GM19328 (cell line): ENCODE data around the gene SPSB3.
A peak's percentile ranks its signal among the peaks of the same experiment; 100 is the strongest.

ENCODE experiments used
- ATAC-seq: cut with Tn5 transposase; IDR thresholded peaks from one replicate; pipeline ENCODE4 v1.9.1; 2021; ENCODE audit warnings: mild to moderate bottlenecking, moderate library complexity; ENCODE audit not compliant: unreplicated experiment

The SPSB3 gene

DNA sequence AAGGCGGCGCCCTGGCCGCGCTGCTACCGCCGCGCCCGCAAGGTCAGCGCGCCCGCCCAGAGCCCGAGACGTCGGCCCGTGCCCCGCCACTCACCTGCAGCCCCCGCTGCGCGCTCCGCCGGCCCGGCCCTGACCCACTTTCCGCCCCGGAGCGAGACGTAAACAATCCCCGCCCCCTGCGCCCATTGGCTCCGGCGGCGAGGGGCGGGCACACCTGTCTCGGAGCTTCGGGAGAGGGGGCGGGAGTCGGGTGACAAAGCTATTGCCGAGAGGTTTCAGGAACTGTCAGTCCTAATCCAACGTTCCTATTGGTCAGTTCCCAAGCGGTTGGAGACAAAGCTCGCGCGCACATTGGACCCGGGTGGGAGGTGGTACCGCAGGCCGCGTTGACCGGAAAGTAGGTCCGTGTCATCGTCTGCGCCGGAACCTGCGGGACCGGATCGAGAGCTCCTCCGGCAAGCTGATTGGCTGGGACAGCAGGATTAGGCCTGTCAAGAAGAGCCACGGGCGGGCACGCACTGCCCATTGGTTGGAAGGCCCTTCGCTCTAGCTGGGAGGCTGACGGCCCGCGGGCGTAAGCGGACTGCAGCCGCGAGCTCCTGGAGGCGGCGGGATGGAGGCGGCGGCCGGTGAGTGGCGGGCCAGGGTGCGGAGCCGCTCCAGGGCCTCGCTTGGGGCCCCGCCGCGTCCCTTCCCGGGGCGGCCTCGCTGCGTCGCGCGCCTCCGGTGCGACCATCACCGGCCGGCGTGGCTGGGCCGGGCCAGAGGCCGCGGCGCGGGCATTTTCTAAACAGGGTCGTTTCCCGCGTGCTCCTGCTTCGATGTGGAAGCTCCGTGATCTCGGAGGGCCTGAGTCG is at the start of gene SPSB3, which contains the start of gene NUBP2:
SPSB3 (minus strand) TSS at position 164 of the 857 bp plus-strand sequence. CDS start 1,088 bp downstream, outside the sequence.
NUBP2 (plus strand) TSS at position 553 of the 857 bp plus-strand sequence; CDS start at position 614, 61 bp downstream.
- peak; percentile 79 for ATAC-seq

DNA sequence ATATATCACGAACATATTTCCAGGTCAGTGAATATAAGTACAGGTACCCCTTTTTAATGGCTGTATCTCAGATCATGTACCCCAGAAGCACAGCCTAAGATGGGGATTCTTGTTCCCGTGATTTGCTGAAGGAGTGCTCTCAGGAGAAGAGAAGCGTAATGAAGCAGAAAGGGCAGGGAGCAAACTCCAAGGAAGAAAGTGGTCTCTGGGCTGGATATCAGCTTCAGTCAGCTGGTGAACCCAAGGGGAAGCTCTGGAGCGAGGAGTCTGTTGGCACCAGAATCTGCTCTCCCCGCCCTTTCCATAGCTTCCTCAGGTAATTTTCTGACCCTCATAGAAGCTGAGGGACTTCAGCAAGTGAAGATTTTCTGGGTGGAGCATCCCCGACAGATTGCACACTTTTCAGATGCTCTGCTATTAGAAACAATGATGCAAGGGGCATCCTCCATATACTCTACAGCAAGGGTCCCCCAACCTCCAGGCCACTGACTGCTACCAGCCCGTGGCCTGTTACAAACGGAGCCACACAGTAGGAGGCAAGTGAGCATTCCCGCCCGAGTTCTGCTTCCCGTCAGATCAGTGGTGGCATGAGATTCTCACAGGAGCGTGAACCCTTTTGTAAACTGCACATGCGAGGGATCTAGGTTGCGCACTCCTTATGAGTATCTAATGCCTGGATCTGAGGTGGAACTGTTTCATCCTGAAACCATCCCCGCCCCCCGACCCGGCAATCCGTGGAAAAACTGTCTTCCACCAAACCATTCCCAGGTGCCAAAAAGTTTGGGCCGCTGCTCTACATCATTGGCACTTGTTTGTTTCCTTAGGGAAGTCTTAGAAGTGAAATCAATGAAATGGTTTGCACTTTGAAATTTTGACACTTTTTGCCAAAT is 49.1 kb upstream of the SPSB3 start:
- no peak for ATAC-seq

DNA sequence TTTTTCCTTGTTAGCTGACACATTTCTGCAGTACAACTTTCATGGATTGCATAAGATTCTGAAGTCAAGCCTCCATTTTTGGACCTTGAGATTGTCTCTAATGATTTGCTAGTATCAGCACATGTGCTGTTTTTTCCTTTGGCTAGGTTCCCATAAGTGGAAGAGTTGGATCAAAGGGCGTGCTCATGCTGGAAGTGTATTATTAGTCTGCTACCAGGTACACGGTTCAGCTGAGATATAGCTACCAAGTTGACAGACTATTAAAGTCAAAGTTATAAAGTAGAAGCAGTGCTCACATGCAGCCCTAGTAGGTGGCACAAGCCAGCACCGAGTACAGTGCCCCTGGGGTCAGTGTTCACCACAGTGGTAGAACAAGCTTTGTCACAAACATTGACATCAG is 47.8 kb upstream of the SPSB3 start:
- no peak for ATAC-seq

DNA sequence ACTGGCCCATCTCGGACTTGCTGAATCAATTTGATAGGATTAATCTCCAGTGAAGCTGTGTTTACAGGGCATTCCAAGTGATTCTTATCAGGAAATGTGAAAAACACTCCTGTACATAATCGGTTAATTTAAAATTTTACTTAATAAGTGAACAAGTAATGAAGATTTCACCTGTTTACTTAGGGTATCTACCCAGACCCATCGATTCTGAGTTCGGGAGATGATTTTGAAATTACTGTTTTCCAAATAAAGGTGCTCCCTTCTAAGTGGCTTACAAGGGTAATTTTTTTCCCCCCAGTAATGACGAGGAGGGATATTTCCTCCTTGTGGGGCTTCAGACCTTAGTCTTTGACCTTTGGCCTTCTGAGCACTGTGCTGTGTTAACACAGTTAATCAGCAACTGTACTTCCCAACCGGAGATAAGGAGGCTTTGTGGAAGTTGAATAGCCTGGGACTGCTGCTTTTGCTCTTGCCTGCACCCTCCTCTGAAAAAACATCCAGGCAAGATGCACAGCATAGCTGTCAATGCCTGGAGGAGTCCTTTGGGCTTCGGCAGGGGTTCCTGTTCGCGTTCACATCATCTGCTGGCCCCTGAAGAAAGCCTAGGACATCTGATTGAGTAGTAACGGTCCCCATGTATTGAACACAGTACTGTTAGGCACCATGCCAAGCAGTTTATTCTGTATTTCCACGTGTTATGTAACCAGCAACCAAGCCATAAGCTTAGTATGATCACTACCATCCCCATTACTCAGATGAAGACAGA is 46.5 kb upstream of the SPSB3 start:
- ATAC-seq: no peak

DNA sequence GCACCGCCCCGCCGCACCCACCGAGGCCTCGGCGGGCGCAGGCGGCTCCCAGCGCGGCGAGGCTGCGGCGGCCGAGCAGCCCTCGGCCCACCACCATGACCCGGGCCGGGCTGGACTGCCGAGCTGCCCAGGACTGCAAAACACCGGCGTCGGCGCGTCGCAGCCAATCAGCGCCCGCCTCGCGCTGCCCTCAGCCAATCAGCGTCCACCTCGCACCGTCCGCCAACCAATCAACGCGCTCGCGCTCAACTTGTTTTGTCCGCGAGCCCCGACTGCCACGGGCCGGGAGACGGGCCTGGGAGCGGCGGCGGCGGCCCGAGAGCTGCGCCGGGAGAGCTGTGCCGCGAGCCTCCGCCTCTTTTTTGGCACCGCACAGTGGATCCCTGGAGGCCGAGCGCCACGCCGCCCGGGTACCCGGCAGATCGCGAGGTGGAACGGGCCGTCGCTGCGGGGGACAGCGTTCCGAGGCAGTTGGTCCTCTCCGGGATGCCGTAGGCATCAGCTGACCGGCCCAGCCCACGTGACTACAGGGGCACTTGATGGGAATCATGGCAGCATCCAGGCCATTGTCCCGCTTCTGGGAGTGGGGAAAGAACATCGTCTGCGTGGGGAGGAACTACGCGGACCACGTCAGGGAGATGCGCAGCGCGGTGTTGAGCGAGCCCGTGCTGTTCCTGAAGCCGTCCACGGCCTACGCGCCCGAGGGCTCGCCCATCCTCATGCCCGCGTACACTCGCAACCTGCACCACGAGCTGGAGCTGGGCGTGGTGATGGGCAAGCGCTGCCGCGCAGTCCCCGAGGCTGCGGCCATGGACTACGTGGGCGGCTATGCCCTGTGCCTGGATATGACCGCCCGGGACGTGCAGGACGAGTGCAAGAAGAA is 44.6 kb upstream of the SPSB3 start, which contains the start of the genes FAHD1 and HAGH:
FAHD1 (plus strand) TSS at position 516 of the 883 bp plus-strand sequence; CDS start at position 549, 33 bp downstream.
HAGH (minus strand) TSS at position 135 of the 883 bp plus-strand sequence; CDS start at position 97, 38 bp downstream.
- ATAC-seq: peak; percentile 83

DNA sequence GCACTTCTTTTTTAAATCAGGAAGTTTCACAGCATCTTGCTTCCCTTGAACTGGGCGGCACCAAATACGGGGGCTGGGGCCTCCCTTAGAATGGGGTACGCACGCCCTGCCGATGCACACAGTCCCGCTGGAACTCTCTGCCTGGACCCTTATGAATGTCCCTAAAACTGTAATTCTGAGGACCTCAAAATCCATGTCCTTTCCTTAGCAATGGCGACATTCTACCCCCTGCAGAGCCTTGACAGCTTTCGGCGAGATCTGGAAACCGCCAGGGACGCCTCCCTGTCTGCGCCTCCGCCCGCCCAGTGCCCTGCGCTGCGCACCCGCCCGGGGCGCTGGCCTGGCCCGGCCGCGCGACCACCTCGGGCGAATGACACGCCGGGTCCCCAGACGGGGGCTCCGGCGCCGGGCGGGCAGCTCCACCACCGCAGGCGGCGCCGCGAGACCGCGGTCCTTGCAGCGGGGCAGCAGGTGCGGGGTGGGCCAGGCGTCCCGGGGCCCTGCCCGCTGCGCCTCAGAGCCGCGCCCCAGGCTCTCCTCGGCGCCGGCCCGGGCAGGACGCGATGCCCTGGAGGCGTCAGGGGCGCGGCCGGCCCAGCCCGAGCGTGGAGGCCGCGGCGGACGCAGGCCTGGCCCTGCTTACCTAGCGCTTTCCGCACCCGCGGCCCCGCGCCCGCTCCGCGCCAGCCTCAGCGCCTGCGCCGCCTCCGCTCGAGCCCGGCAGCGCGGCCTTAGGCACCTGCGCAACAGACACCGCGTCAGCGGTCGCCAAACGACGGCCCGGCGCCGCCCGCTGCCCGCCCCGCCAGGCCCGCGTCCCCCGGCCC is 43.7 kb upstream of the SPSB3 start:
- peak; percentile 42 for ATAC-seq

DNA sequence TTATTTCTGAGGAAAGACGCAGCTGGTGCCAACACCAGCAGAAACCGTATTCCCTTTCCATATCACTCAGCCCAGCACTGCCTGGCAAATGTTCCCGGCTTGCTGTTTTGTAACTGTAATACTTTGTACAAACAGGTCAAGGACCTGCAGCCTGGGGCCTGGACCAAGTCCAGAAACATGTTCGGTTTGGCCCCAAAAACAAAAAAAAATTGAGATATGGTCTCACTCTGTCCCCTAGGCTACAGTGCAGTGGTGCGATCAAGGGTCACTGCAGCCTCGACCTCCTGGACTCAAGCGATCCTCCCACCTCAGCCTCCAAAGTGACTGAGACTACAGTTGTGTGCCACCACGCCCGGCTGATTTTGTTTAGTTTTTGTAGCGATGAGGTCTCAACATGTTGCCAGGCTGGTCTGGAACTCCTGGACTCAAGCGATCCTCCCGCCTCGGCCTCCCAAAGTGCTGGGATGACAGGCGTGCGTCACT is 43.1 kb upstream of the SPSB3 start:
- no peak for ATAC-seq

DNA sequence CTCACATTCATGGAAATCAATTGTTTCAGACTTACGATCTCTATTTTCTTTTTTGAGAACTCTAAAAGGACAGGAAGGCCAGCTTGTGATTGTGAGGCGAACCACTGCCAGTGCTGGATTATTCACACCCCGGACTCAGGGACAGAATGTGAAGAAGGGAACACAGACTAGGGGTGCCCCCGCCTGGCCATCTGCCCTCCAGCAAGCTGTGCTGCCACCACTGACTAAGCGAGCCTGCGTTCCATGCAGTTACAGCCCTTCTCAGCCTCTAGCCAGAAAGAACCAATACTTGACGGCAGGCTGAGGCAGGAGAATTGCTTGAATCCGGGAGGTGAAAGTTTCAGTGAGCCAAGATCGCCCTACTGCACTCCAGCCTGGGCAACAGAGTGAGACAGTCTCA is 41.5 kb upstream of the SPSB3 start:
- no peak for ATAC-seq

DNA sequence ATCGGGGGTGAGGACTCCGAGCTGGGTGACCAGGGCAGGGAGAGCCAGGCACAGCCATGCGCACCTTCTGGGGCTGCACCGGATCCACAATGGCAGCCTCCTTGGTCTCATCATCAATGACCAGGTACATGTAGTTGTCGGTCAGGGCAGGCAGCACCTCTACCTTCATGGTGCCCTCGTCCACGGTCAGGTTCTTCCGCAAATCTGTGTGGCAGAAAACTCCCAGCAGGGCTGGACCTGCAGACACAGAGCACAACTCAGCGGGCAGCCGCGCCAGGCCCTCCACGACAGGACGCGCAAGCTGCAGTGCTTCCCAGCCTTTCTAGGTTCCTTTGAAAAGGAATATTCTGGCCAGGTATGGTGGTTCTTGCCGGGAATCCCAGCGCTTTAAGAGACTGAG is 40.4 kb upstream of the SPSB3 start:
- no peak for ATAC-seq

DNA sequence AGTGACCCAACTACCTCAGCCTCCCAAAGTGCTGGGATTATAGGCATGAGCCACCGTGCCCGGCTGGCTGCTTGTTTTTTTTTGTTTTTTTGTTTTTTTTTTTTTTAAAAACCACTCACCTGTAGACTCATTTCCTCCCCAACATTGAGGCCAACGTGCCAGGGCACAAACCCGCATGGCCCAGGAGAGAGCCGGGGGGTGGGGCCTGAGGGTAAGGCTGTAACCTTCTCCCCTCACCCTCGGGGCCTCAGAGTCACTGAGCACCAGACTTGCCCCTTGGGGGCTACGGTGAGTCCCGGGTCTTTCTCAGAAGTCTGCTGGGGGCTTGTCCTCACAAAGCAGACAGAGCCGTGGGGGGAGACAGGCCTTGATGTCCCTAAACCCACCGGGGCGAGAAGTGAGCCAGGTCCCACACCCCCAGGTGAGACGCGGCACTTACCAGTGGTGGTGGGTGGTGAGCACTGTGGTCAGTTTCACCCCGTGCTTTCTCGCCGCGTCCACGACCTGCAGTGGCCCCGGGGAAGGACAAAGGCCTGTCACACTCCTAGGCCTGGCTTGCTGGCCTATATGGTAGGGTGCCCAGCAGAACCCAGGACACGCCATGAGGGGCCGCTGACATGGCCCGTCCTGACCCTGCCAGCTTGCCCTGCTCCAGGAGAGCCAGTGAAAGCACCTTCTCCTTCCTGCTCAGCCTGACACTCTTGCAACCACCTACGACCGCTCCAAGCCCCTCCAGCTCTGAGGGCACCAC is 39.7 kb upstream of the SPSB3 start:
- ATAC-seq: no peak

DNA sequence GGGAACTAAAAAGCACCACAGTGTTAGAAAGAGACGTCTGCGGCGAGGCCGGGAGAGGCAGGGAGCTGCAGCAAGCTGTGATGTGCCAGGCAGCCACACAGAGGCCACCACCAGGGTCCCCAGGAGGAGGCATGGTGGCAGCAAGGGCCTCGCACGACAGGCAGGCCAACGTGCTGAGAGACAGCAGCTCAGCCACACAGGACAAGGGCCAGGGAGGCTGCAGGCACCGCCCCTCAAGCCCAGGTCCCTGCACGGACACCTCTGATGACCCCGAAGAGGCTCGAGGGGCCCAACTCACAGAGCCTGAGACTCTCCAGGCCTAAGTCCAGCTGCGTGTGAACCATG is 38.5 kb upstream of the SPSB3 start:
- ATAC-seq: no peak

DNA sequence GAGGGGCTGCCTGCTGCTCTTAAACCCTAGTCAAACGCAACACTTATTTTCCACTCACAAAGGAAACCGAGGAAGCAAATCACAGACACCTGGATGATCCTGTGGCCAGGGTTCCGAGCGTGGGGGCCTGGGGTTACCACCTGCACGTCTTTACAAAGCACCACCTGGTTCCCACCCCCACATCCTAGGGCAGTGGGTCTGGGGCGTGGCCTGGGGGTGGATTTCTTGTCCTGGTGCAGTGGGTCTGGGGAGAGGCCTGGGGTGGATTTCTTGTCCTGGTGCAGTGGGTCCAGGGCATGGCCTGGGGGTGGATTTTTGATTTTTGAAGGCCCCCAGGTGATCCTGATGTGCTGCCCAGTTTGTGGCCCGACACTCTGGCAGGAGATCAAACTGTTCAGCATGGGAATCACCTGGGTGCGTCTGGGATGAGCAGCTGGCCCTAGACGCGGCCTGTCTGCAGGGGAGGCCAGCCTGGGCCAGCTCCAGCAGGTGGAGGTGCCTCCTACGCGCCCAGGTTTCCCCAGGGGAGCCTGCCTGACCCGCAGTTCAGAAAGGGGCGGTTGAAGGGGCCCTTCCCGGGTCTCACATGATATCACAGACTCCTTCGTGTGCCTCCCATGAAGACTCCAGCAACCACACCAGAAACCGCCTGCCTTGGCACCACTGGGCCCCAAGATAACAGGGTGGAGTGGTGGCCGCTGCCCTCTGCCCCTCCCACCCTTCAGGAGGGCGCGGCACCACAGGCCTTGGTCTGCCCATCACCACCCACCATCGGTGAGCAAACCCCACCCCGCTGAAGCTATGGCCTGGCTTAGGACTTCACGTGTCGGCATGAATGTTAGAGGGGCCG is 38.0 kb upstream of the SPSB3 start:
- ATAC-seq: no peak

DNA sequence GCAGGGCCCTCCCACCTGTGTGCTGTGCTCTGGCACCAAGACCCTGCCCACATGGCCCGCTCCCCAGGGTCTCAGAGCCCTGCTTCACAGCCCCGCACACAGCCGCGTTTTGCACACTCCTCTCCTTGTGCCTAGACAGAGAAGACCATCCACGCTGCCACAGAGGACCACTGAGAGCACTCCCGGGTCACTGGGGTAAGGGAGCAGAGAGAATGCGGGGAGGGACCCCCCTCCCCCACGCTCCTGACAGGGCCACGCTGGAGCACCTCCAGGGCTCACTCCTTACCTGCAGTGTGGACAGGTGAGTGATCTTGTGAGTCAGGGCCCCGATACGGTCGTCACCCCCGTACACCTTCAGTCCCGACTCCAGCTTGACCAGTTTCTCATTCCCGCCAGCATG is 37.2 kb upstream of the SPSB3 start:
- ATAC-seq: no peak

DNA sequence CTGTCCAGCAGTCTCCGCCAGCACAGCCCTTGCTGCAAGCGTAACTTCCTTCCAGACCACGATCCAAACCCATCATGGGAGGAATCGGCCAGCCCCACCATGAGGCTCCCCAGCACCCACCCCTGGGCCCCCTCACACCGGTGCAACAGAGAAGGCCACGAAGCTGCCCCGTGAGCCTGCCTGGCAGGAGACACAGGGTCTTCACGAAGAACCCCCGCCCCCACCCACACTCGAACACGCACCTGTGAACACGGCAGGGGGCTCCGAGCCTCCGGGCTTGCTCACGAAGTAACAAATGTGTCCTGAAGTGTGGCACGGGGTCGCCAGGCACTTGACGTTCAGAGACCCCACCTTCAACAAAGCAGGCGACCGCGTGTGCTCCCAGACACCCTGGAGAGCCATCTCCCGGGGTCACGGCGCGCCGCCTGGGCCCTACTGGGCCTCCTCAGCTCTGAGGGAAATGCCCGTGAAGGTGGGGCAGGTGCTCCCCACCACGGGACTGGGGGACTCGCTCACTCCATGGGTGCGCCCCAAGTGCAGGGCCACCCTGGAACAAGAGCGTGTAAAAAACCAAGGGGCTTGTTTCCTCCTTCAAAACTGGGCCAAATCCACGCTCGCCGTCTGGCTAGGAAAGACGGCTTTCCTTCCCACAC is 36.6 kb upstream of the SPSB3 start:
- no peak for ATAC-seq

DNA sequence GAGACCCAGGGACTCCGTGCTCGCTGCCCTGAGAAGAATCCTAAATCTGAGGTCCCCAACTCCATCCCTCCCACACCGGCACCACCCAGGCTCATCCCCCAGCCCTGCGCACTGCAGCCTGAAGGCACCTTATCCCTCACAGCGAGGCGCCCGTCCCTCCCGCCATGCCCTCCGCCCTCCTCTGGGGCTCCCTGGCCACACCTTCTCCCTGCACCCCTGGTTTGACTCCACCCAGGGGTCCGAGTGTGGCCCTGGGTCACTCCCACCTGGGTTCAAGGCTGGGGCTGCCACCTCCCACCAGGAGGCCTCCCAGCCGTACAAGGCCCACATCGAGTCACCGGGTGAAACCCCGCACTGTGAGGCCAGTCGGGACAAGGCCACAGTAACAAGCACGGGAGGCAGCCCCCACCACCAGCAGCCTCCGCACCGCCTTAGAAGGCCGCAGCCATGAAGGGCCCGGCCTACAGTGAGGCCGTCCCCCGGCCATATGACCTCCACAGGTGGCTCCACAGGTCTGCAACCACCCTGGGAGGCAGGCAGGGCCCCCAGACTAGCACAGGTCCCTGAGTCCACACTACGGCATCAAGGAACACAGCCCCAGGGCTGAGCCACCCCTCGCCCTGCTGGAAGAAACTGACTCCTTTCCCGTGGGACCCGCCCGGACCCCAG is 36.0 kb upstream of the SPSB3 start:
- no peak for ATAC-seq

DNA sequence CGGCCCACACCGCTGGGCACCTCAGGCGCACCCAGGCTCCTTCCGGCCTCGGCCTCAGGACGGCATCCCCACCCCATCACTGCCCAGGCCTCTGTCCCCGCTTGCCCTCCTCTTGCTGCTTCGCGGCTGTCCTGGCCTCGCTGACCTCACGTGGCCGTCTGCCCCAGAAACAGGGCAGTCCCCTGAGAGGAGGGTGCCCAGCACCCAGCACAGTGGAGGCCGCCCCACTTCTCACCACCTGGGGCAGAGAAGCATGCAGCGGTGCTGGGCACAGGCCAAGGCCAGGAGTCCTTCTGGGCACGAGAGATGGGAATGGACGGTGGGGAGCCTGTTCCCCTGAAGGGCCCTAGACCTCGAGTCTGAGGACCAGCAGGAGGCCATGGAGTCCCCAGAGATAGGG is 35.3 kb upstream of the SPSB3 start:
- ATAC-seq: no peak
